ENCODE results near the gene EEF2K. TPM values are rescaled to one million over a fixed set of nuclear protein-coding genes. Genes with fewer than 3 reads are reported as not detected.

EEF2K gene
- total and polyA plus RNA-seq, 2 of the 13 experiments (the other 11 are each of a cell fraction or from before 2014, with no cell fraction given), result 22.0 to 23.8 TPM

DNA sequence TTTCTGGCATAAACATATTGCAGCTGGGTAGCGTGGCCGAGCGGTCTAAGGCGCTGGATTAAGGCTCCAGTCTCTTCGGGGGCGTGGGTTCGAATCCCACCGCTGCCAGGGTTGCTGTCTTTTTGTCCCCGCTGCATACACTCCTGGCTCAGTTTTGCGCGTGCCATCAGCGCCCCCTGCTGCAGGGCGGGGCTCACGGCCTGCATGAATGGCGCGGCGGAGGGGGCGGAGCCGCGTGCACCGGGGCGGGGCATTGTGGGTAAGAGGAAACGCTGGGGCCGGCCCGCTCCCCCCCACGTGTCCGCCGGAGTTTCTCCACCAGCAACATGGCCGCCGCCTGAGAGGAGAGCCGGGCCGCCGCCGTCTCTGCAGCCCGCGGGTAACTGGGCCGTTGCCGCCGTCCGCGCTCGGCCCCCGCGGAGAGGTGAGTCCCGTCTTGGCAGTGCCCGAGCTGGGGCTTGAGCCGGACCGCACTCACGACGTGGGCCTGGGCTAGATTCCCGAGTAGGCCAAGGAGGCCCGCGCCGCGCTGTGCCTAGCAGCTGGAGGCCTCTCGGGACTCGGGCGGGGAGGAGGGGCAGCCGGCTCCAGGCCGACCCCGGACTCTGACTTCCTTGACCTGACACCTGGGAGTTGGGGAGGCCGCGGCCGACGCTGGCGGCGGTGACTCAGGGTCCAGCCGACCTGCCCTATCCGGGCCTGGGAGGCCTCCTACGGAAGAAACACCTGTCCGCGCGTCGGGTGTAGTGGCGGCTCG lies 91.2 kb downstream of the EEF2K start, which contains the start of gene POLR3E (continued):
- TF ChIP-seq, protein P1, sequence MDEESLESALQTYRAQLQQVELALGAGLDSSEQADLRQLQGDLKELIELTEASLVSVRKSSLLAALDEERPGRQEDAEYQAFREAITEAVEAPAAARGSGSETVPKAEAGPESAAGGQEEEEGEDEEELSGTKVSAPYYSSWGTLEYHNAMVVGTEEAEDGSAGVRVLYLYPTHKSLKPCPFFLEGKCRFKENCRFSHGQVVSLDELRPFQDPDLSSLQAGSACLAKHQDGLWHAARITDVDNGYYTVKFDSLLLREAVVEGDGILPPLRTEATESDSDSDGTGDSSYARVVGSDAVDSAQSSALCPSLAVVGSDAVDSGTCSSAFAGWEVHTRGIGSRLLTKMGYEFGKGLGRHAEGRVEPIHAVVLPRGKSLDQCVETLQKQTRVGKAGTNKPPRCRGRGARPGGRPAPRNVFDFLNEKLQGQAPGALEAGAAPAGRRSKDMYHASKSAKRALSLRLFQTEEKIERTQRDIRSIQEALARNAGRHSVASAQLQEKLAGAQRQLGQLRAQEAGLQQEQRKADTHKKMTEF (CRISPR knock-in tag; IDR thresholded peaks at IDR 0.05), result peak; percentile 100
- TF ChIP-seq, protein P2, sequence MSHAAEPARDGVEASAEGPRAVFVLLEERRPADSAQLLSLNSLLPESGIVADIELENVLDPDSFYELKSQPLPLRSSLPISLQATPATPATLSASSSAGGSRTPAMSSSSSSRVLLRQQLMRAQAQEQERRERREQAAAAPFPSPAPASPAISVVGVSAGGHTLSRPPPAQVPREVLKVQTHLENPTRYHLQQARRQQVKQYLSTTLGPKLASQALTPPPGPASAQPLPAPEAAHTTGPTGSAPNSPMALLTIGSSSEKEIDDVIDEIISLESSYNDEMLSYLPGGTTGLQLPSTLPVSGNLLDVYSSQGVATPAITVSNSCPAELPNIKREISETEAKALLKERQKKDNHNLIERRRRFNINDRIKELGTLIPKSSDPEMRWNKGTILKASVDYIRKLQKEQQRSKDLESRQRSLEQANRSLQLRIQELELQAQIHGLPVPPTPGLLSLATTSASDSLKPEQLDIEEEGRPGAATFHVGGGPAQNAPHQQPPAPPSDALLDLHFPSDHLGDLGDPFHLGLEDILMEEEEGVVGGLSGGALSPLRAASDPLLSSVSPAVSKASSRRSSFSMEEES (CRISPR knock-in tag; IDR thresholded peaks at IDR 0.05), result peak; percentile 89
- TF ChIP-seq, protein P3, sequence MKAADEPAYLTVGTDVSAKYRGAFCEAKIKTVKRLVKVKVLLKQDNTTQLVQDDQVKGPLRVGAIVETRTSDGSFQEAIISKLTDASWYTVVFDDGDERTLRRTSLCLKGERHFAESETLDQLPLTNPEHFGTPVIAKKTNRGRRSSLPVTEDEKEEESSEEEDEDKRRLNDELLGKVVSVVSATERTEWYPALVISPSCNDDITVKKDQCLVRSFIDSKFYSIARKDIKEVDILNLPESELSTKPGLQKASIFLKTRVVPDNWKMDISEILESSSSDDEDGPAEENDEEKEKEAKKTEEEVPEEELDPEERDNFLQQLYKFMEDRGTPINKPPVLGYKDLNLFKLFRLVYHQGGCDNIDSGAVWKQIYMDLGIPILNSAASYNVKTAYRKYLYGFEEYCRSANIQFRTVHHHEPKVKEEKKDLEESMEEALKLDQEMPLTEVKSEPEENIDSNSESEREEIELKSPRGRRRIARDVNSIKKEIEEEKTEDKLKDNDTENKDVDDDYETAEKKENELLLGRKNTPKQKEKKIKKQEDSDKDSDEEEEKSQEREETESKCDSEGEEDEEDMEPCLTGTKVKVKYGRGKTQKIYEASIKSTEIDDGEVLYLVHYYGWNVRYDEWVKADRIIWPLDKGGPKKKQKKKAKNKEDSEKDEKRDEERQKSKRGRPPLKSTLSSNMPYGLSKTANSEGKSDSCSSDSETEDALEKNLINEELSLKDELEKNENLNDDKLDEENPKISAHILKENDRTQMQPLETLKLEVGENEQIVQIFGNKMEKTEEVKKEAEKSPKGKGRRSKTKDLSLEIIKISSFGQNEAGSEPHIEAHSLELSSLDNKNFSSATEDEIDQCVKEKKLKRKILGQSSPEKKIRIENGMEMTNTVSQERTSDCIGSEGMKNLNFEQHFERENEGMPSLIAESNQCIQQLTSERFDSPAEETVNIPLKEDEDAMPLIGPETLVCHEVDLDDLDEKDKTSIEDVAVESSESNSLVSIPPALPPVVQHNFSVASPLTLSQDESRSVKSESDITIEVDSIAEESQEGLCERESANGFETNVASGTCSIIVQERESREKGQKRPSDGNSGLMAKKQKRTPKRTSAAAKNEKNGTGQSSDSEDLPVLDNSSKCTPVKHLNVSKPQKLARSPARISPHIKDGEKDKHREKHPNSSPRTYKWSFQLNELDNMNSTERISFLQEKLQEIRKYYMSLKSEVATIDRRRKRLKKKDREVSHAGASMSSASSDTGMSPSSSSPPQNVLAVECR (CRISPR knock-in tag; IDR thresholded peaks at IDR 0.05; ENCODE audit: borderline replicate concordance), result peak; percentile 100
- TF ChIP-seq, protein P4, sequence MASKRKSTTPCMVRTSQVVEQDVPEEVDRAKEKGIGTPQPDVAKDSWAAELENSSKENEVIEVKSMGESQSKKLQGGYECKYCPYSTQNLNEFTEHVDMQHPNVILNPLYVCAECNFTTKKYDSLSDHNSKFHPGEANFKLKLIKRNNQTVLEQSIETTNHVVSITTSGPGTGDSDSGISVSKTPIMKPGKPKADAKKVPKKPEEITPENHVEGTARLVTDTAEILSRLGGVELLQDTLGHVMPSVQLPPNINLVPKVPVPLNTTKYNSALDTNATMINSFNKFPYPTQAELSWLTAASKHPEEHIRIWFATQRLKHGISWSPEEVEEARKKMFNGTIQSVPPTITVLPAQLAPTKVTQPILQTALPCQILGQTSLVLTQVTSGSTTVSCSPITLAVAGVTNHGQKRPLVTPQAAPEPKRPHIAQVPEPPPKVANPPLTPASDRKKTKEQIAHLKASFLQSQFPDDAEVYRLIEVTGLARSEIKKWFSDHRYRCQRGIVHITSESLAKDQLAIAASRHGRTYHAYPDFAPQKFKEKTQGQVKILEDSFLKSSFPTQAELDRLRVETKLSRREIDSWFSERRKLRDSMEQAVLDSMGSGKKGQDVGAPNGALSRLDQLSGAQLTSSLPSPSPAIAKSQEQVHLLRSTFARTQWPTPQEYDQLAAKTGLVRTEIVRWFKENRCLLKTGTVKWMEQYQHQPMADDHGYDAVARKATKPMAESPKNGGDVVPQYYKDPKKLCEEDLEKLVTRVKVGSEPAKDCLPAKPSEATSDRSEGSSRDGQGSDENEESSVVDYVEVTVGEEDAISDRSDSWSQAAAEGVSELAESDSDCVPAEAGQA (IDR thresholded peaks at IDR 0.05; ENCODE audit: low read depth), result peak; percentile 86
- TF ChIP-seq, protein P4 (CRISPR knock-in tag; IDR thresholded peaks at IDR 0.05; ENCODE audit: borderline replicate concordance), result peak; percentile 23; the same call in 1 of the 2 replicates
- TF ChIP-seq ZKSCAN1 (IDR thresholded peaks at IDR 0.05; ENCODE audit: low read length) (peak; percentile 87), KLF12 (CRISPR knock-in tag; IDR thresholded peaks at IDR 0.05; ENCODE audit: borderline replicate concordance) (peak; percentile 71; the same call in 1 of the 2 replicates), MBNL3 (CRISPR knock-in tag; conservative IDR thresholded peaks at IDR 0.05) (0 out of 2 replicates have a peak, but pooled peaks have one; percentile 74), RXRA (CRISPR knock-in tag; IDR thresholded peaks at IDR 0.05) (peak; percentile 93)
- TF ChIP-seq, protein P5, sequence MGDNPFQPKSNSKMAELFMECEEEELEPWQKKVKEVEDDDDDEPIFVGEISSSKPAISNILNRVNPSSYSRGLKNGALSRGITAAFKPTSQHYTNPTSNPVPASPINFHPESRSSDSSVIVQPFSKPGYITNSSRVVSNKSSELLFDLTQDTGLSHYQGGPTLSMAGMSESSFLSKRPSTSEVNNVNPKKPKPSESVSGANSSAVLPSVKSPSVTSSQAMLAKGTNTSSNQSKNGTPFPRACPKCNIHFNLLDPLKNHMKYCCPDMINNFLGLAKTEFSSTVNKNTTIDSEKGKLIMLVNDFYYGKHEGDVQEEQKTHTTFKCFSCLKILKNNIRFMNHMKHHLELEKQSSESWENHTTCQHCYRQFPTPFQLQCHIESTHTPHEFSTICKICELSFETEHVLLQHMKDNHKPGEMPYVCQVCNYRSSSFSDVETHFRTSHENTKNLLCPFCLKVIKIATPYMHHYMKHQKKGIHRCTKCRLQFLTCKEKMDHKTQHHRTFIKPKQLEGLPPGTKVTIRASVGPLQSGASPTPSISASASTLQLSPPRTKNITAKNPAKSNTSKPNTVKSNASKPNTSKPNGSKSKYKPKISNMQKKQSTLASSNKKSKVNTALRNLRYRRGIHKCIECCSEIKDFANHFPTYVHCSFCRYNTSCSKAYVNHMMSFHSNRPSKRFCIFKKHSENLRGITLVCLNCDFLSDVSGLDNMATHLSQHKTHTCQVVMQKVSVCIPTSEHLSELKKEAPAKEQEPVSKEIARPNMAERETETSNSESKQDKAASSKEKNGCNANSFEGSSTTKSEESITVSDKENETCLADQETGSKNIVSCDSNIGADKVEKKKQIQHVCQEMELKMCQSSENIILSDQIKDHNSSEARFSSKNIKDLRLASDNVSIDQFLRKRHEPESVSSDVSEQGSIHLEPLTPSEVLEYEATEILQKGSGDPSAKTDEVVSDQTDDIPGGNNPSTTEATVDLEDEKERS (CRISPR knock-in tag; IDR thresholded peaks at IDR 0.05), result peak; percentile 99

Measured in HepG2 (cell line).